IMR-90 (cell line): Measurements from ENCODE around the gene ARGLU1. TPM values are rescaled to one million over a fixed set of nuclear protein-coding genes. Genes with fewer than 3 reads are reported as not detected.

Experiments used
- ATAC-seq: fragments of 200-7000 bp; cut with Tn5 transposase; 2 replicates; pipeline ENCODE4 v1.9.1; 2020; ENCODE audit warnings: low read depth, mild to moderate bottlenecking, moderate library complexity
- BruUV-seq: library from RNA; stranded (reverse); fragments of 400-500 nt; replicated peaks from 2 replicates; lab custom pipeline; 2021; lab: Mats Ljungman, UMichigan
- CTCF ChIA-PET: fragments of 300-600 bp; formaldehyde crosslinking; extraction: SDS; loops from one replicate; lab custom pipeline; 2021; ENCODE audit warnings: antibody characterized with exemption; lab: Yijun Ruan, JAX
- POLR2A ChIA-PET: fragments of 300-600 bp; sonication (Branson Sonifier 250); formaldehyde crosslinking; loops from one replicate; lab custom pipeline; 2022; ENCODE audit warnings: antibody characterized with exemption; ENCODE audit not compliant: unreplicated experiment; lab: Charles Lee
- DNase-seq: peaks from one replicate; pipeline ENCODE4 v3.0.0; 2013
- H2AFZ ChIP-seq: replicated peaks from 2 replicates; pipeline ENCODE3; 2013; ENCODE audit warnings: low read length, mild to moderate bottlenecking; ENCODE audit not compliant: poor library complexity
- H2AK5ac ChIP-seq: 2 replicates; pipeline ENCODE4 v1.6.1; 2013; ENCODE audit warnings: low read depth, low read length, inconsistent platforms
- H2AK9ac ChIP-seq: replicated peaks from 2 replicates; pipeline ENCODE3; 2013; ENCODE audit warnings: mild to moderate bottlenecking, low read depth, low read length, moderate library complexity; ENCODE audit not compliant: poor library complexity
- H2BK120ac ChIP-seq: 2 replicates; pipeline ENCODE4 v1.6.1; 2013; ENCODE audit warnings: low read depth, low read length, inconsistent platforms
- H2BK15ac ChIP-seq: 3 replicates; pipeline ENCODE4 v1.6.1; 2013; ENCODE audit warnings: low read depth, low read length, inconsistent platforms
- H2BK20ac ChIP-seq: 2 replicates; pipeline ENCODE4 v1.6.1; 2013; ENCODE audit warnings: low read depth, mild to moderate bottlenecking, inconsistent platforms, low read length, moderate library complexity
- H2BK5ac ChIP-seq: 2 replicates; pipeline ENCODE4 v1.6.1; 2013; ENCODE audit warnings: mild to moderate bottlenecking, low read depth, low read length, inconsistent platforms; ENCODE audit not compliant: poor library complexity, severe bottlenecking
- H3K14ac ChIP-seq: replicated peaks from 2 replicates; pipeline ENCODE4 v1.6.1; 2013; ENCODE audit warnings: low read depth, low read length, inconsistent platforms
- H3K18ac ChIP-seq: 2 replicates; pipeline ENCODE4 v1.6.1; 2013; ENCODE audit warnings: low read depth, low read length, control low read depth
- H3K23ac ChIP-seq: 2 replicates; pipeline ENCODE4 v1.6.1; 2013; ENCODE audit warnings: low read depth, low read length, inconsistent platforms
- H3K27ac ChIP-seq: 2 replicates; pipeline ENCODE4 v1.5.1; 2013; ENCODE audit warnings: mild to moderate bottlenecking, control low read depth, low read length; ENCODE audit not compliant: insufficient read depth
- H3K27me3 ChIP-seq: 2 replicates; pipeline ENCODE4 v1.6.1; 2013; ENCODE audit warnings: low read length; ENCODE audit not compliant: control insufficient read depth, insufficient read depth
- H3K36me3 ChIP-seq: 2 replicates; pipeline ENCODE4 v1.6.1; 2013; ENCODE audit warnings: low read length, mixed read lengths; ENCODE audit not compliant: control insufficient read depth, insufficient read depth
- H3K4ac ChIP-seq: 2 replicates; pipeline ENCODE4 v1.6.1; 2013; ENCODE audit warnings: low read depth, low read length, inconsistent platforms
- H3K4me1 ChIP-seq: 2 replicates; pipeline ENCODE4 v1.6.1; 2013; ENCODE audit warnings: low read length, mixed read lengths; ENCODE audit not compliant: control insufficient read depth, insufficient read depth
- H3K4me2 ChIP-seq: 2 replicates; pipeline ENCODE4 v1.6.1; 2013; ENCODE audit warnings: low read depth, mild to moderate bottlenecking, control low read depth, low read length, moderate library complexity
- H3K4me3 ChIP-seq: 2 replicates; pipeline ENCODE4 v1.5.1; 2013; ENCODE audit warnings: low read depth, mild to moderate bottlenecking, control low read depth, low read length, moderate library complexity; ENCODE audit not compliant: insufficient read depth
- H3K56ac ChIP-seq: 2 replicates; pipeline ENCODE4 v1.6.1; 2013; ENCODE audit warnings: low read length, inconsistent platforms; ENCODE audit not compliant: insufficient read depth; ENCODE audit errors: extremely low read depth
- H3K79me1 ChIP-seq, 2 experiments: 2 replicates each; pipeline ENCODE4 v1.6.1; 2013; ENCODE audit warnings: low read length in 2 of 2, inconsistent platforms in 1 of 2, low read depth in 1 of 2
- H3K9ac ChIP-seq: 2 replicates; pipeline ENCODE4 v1.6.1; 2013; ENCODE audit warnings: low read depth, low read length, control low read depth
- H3K9me1 ChIP-seq: 2 replicates; pipeline ENCODE4 v1.6.1; 2013; ENCODE audit warnings: low read length, inconsistent platforms; ENCODE audit not compliant: insufficient read depth
- H3K9me3 ChIP-seq: 2 replicates; pipeline ENCODE4 v1.6.1; 2013; ENCODE audit warnings: low read length; ENCODE audit not compliant: control insufficient read depth, insufficient read depth
- H4K20me1 ChIP-seq: 2 replicates; pipeline ENCODE4 v1.6.1; 2013; ENCODE audit warnings: low read length, inconsistent platforms; ENCODE audit not compliant: insufficient read depth
- H4K5ac ChIP-seq: 2 replicates; pipeline ENCODE4 v1.6.1; 2013; ENCODE audit warnings: mild to moderate bottlenecking, low read depth, low read length, control low read depth
- H4K8ac ChIP-seq, 2 experiments: 2 replicates each; pipeline ENCODE4 v1.6.1; 2013; ENCODE audit warnings: low read depth in 2 of 2, low read length in 2 of 2, control low read depth in 1 of 2, inconsistent platforms in 1 of 2
- H4K91ac ChIP-seq: 2 replicates; pipeline ENCODE4 v1.6.1; 2013; ENCODE audit warnings: low read depth, low read length, inconsistent platforms; ENCODE audit not compliant: insufficient read depth
- CEBPB ChIP-seq: IDR thresholded peaks from 2 replicates; pipeline ENCODE4 v1.6.1; 2012; ENCODE audit warnings: low read depth, low read length, improper control_type of control experiment
- CHD1 ChIP-seq: IDR thresholded peaks from 2 replicates; pipeline ENCODE4 v1.6.1; 2012; ENCODE audit warnings: low read depth, low read length, improper control_type of control experiment
- FOS ChIP-seq: fragments of 150-350 bp; IDR thresholded peaks from 2 replicates; pipeline ENCODE4 v1.6.1; 2016; ENCODE audit warnings: low read depth, low read length
- NFE2L2 ChIP-seq: fragments of 150-350 bp; IDR thresholded peaks from 2 replicates; pipeline ENCODE4 v1.6.1; 2016; ENCODE audit warnings: low read depth, mild to moderate bottlenecking, low read length
- POLR2A ChIP-seq: IDR thresholded peaks from 2 replicates; pipeline ENCODE4 v1.6.1; 2012; ENCODE audit warnings: mild to moderate bottlenecking, low read depth, low read length
- RAD21 ChIP-seq: IDR thresholded peaks from 2 replicates; pipeline ENCODE4 v1.6.1; 2012; ENCODE audit warnings: low read length, improper control_type of control experiment
- RCOR1 ChIP-seq: IDR thresholded peaks from 2 replicates; pipeline ENCODE4 v1.6.1; 2012; ENCODE audit warnings: mild to moderate bottlenecking, low read length, improper control_type of control experiment; ENCODE audit not compliant: insufficient replicate concordance
- RFX5 ChIP-seq: IDR thresholded peaks from 2 replicates; pipeline ENCODE4 v1.8.0; 2012; ENCODE audit warnings: low read depth, mild to moderate bottlenecking, low read length, moderate library complexity
- SMC3 ChIP-seq: fragments of 150-350 bp; IDR thresholded peaks from 2 replicates; pipeline ENCODE4 v1.6.1; 2016; ENCODE audit warnings: low read depth, mild to moderate bottlenecking, antibody characterized with exemption, low read length, moderate library complexity
- USF2 ChIP-seq: fragments of 150-350 bp; IDR thresholded peaks from 2 replicates; pipeline ENCODE4 v1.6.1; 2017; ENCODE audit warnings: mild to moderate bottlenecking, antibody characterized with exemption, low read length, low read depth
- WGBS, 2 experiments: methylation state at CpG; one replicate each; pipeline versions ENCODE4 v1.1.5 to v1.1.7; 2013; ENCODE audit warnings: missing lambda C conversion rate in 2 of 2; ENCODE audit not compliant: insufficient read length in 1 of 2; ENCODE audit errors: extremely low coverage in 2 of 2; 5-methylcytosine and 5-hydroxymethylcytosine counted together
- dilution Hi-C: fragments of 300-500 bp; cut with HindIII; formaldehyde crosslinking; loops from one replicate; pipeline ENCODE4 v1.14.3; 2018; ENCODE audit warnings: low sequenced_read_pairs; ENCODE audit not compliant: unreplicated experiment
- in situ Hi-C: fragments of 300-500 bp; cut with MboI; formaldehyde crosslinking; loops from 3 replicates; pipeline ENCODE4 v1.14.3; 2019; ENCODE audit warnings: low sequenced_read_pairs, inconsistent platforms, mixed read lengths
- intact Hi-C: fragments of 100-400 bp; cut with micrococcal nuclease; formaldehyde crosslinking; loops from 2 replicates; pipeline ENCODE4 v1.10.0; 2022
- polyA plus RNA-seq, 3 experiments: library from polyadenylated mRNA; depleted of rRNA; stranded (reverse); fragments of >200 nt; gene quantifications; 2 replicates each; pipeline ENCODE4 v1.2.3, GENCODE V29; 2012; ENCODE audit warnings: low replicate concordance in 1 of 3
- total RNA-seq: library from RNA; depleted of rRNA; stranded (reverse); fragments of >200 nt; gene quantifications from 2 replicates; pipeline ENCODE4 v1.2.3, GENCODE V29; 2012
- TF ChIP-seq, protein P1 (sequence below): fragments of 150-350 bp; IDR thresholded peaks from 2 replicates; pipeline ENCODE4 v1.6.1; 2016; ENCODE audit warnings: low read depth, mild to moderate bottlenecking, low read length, moderate library complexity, borderline replicate concordance
- TF ChIP-seq, protein P2 (sequence below): conservative IDR thresholded peaks from 2 replicates; pipeline ENCODE4 v1.5.1; 2012; ENCODE audit warnings: mild to moderate bottlenecking, low read depth, low read length, improper control_type of control experiment

The ARGLU1 gene
- total and polyA plus RNA-seq, 2 of the 4 experiments (the other 2 are of a cell fraction) = 11.1 to 51.4 TPM

GRCh38 chr13:106588367-106588766, 20.4 kb upstream of the ARGLU1 start:
- no peaks in the 10 kb centered on the region; the same call in 1 of the 2 replicates for H3K27me3 ChIP-seq
- TF ChIP-seq USF2 (no peak), FOS (no peak), POLR2A (no peak), RFX5 (no peak), NFE2L2 (no peak), RAD21 (no peak), SMC3 (no peak), CEBPB (no peak), CHD1 (no peak), RCOR1 (no peak)
- TF ChIP-seq, protein P1, sequence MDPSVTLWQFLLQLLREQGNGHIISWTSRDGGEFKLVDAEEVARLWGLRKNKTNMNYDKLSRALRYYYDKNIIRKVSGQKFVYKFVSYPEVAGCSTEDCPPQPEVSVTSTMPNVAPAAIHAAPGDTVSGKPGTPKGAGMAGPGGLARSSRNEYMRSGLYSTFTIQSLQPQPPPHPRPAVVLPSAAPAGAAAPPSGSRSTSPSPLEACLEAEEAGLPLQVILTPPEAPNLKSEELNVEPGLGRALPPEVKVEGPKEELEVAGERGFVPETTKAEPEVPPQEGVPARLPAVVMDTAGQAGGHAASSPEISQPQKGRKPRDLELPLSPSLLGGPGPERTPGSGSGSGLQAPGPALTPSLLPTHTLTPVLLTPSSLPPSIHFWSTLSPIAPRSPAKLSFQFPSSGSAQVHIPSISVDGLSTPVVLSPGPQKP = no peak
- TF ChIP-seq, protein P2, sequence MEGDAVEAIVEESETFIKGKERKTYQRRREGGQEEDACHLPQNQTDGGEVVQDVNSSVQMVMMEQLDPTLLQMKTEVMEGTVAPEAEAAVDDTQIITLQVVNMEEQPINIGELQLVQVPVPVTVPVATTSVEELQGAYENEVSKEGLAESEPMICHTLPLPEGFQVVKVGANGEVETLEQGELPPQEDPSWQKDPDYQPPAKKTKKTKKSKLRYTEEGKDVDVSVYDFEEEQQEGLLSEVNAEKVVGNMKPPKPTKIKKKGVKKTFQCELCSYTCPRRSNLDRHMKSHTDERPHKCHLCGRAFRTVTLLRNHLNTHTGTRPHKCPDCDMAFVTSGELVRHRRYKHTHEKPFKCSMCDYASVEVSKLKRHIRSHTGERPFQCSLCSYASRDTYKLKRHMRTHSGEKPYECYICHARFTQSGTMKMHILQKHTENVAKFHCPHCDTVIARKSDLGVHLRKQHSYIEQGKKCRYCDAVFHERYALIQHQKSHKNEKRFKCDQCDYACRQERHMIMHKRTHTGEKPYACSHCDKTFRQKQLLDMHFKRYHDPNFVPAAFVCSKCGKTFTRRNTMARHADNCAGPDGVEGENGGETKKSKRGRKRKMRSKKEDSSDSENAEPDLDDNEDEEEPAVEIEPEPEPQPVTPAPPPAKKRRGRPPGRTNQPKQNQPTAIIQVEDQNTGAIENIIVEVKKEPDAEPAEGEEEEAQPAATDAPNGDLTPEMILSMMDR = no peak
- DNase-seq = no peak
- H2BK120ac ChIP-seq = no peak overlapping the region
- H4K91ac ChIP-seq = no peak overlapping the region
- intact Hi-C loops (no loop called here), dilution Hi-C loops (no loop called here), in situ Hi-C loops (no loop called here)
- H3K4ac ChIP-seq = no peak overlapping the region
- no peak overlapping the region for H3K23ac ChIP-seq
- no peak overlapping the region for H2AK5ac ChIP-seq
- CTCF ChIA-PET = interaction anchor here (1.5 kb wide), 1 partner anchor 32 kb away, joined by 3 read pairs; no protein-coding TSS in a partner anchor
- no peak overlapping the region for H4K5ac ChIP-seq
- no TSS peak for BruUV-seq
- ATAC-seq = no peak
- 0 out of 2 replicates have a peak, but pooled peaks cover 2% of the 10 kb centered on the region for H3K9me3 ChIP-seq
- no peak overlapping the region for H2BK20ac ChIP-seq
- POLR2A ChIA-PET = no interaction called here
- no peaks in the 10 kb centered on the region for H3K9me1 ChIP-seq
- no peaks in the 10 kb centered on the region for H3K79me1 ChIP-seq
- H3K18ac ChIP-seq = no peak overlapping the region
- H3K27ac ChIP-seq = no peak overlapping the region
- H4K8ac ChIP-seq = no peak overlapping the region
- H2BK5ac ChIP-seq = no peak overlapping the region
- no peak overlapping the region for H2BK15ac ChIP-seq
- no peak overlapping the region for H2AFZ ChIP-seq
- H3K56ac ChIP-seq = no peak overlapping the region
- no peak overlapping the region for H2AK9ac ChIP-seq
- H3K4me3 ChIP-seq = no peak overlapping the region
- no peaks in the 10 kb centered on the region for H3K4me1 ChIP-seq
- no peak overlapping the region for H3K14ac ChIP-seq
- WGBS, 2 experiments = no CpG with 5 or more reads among the region's 4 CpGs
- H3K4me2 ChIP-seq = no peak overlapping the region
- no peaks in the 10 kb centered on the region for H3K36me3 ChIP-seq
- H3K9ac ChIP-seq = no peak overlapping the region
- H4K20me1 ChIP-seq = no peaks in the 10 kb centered on the region
